HepG2 (cell line): ENCODE data around the gene ANKRD1. TPM values are rescaled to one million over a fixed set of nuclear protein-coding genes. Genes with fewer than 3 reads are reported as not detected.
A peak's percentile ranks its signal among the peaks of the same experiment; 100 is the strongest.

Experiments
- CBX2 ChIP-seq, 2 experiments: fragments of 200-600 bp in 1 of 2; sonication (generic); formaldehyde crosslinking in 1 of 2; IDR thresholded peaks; 2 replicates each; pipeline versions ENCODE4 v1.7.0 to v1.8.1; 2018 to 2022; ENCODE audit warnings: low read depth in 2 of 2, low read length in 1 of 2, mild to moderate bottlenecking in 1 of 2, missing genetic modification reagents in 1 of 2
- DR1 ChIP-seq: sonication (generic); formaldehyde crosslinking; IDR thresholded peaks from 2 replicates; pipeline ENCODE4 v1.8.0; 2021; ENCODE audit warnings: mild to moderate bottlenecking, missing genetic modification reagents, inconsistent platforms
- HDAC2 ChIP-seq: sonication (generic); formaldehyde crosslinking; IDR thresholded peaks from 2 replicates; pipeline ENCODE4 v1.4.0; 2020; ENCODE audit warnings: missing genetic modification reagents
- TSC22D2 ChIP-seq: sonication (generic); formaldehyde crosslinking; IDR thresholded peaks from 2 replicates; pipeline ENCODE4 v1.5.1; 2020; ENCODE audit warnings: missing genetic modification reagents, mild to moderate bottlenecking, borderline replicate concordance
- YEATS2 ChIP-seq: sonication (generic); formaldehyde crosslinking; IDR thresholded peaks from 2 replicates; pipeline ENCODE4 v1.4.0; 2020; ENCODE audit warnings: missing genetic modification reagents, borderline replicate concordance
- ZBTB3 ChIP-seq: sonication (generic); formaldehyde crosslinking; IDR thresholded peaks from 2 replicates; pipeline ENCODE4 v1.4.0; 2020; ENCODE audit warnings: low read depth, mild to moderate bottlenecking, moderate library complexity, missing genetic modification reagents, borderline replicate concordance
- ZNF121 ChIP-seq: sonication (generic); formaldehyde crosslinking; IDR thresholded peaks from 2 replicates; pipeline ENCODE4 v1.5.0; 2020; ENCODE audit warnings: mild to moderate bottlenecking, missing genetic modification reagents
- ZNF296 ChIP-seq: sonication (generic); formaldehyde crosslinking; conservative IDR thresholded peaks from 2 replicates; pipeline ENCODE4 v1.5.0; 2020; ENCODE audit warnings: mild to moderate bottlenecking, missing genetic modification reagents
- ZNF672 ChIP-seq: sonication (generic); formaldehyde crosslinking; IDR thresholded peaks from 2 replicates; pipeline ENCODE4 v1.8.1; 2022; ENCODE audit warnings: missing genetic modification reagents
- polyA plus RNA-seq, 8 experiments: library from polyadenylated mRNA; depleted of rRNA in 3 of 8; stranded (reverse) in 7 of 8; unstranded in 1 of 8; fragments of >200 nt; fragmentation: Illumina TruSeq in 4 of 8; extraction: Trizol in 4 of 8; gene quantifications; 2 replicates each; pipeline versions ENCODE4 v1.2.1 to v1.2.3, GENCODE V29; 2011 to 2016; ENCODE audit warnings: low read depth in 4 of 8, missing spikeins in 1 of 8, mixed read lengths in 1 of 8; ENCODE audit not compliant: insufficient read depth in 1 of 8
- total RNA-seq, 5 experiments: library from RNA; depleted of rRNA; stranded (reverse); fragments of >200 nt; fragmentation: Illumina TruSeq; extraction: Trizol; gene quantifications; 2 replicates each; pipeline ENCODE4 v1.2.3, GENCODE V29; 2016; ENCODE audit warnings: low read depth in 1 of 5
- TF ChIP-seq, protein P1 (sequence below): sonication (generic); formaldehyde crosslinking; IDR thresholded peaks from 2 replicates; pipeline ENCODE4 v1.4.0; 2020; ENCODE audit warnings: missing genetic modification reagents
- TF ChIP-seq, protein P2 (sequence below): sonication (generic); formaldehyde crosslinking; IDR thresholded peaks from 2 replicates; pipeline ENCODE4 v1.4.0; 2020; ENCODE audit warnings: missing genetic modification reagents
- TF ChIP-seq, protein P3 (sequence below): sonication (generic); formaldehyde crosslinking; IDR thresholded peaks from 2 replicates; pipeline ENCODE4 v1.5.1; 2020; ENCODE audit warnings: mild to moderate bottlenecking, missing genetic modification reagents, borderline replicate concordance
- TF ChIP-seq, protein P4 (sequence below): sonication (generic); formaldehyde crosslinking; IDR thresholded peaks from 2 replicates; pipeline ENCODE4 v1.5.0; 2020; ENCODE audit warnings: missing genetic modification reagents

ANKRD1 gene
- total and polyA plus RNA-seq, 2 of the 13 experiments (the other 11 are each of a cell fraction or from before 2014, with no cell fraction given) = 19.4 to 41.8 TPM

DNA sequence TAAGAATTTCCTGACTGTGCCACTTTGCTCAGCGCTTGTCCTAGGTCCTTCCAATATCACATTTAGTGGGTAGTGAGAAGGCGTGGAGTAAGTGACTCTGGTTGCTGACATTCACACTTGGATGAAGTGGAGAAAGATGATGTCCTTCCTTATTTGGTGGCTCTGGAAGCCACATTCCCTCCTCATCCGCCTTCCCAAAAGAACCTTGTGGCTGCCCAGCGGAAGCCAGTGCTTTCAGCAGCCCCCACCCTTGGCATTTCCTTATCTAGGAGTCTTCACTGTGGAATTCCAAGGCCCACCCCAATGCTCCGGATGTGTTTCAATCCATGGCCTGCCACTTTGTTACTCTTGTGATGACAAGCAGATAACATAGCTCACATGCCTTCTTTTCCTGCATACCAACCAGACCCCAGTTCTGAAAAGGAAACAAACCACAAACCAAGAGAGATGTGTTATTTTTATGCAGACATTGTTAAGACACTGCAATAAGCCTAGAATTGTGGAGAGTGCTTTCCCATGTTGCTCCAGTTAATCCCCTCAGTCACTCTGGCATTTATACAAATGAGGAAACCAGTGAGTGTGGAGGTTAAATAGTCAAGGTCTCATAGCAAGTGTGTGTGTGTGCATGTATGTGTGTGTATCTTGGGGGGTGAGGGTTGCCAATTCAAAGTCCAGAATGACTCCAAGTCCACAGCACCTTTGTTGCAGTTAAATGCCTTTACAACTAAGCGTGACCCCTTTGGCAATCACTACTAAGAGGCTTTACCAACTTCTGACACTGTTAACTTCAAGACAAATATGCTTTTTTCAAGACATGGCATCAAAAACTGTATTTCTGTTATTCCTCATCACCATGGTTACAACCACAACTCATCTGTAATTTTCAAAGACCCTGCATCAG is 10.3 kb upstream of the ANKRD1 start (continued):
- TF ChIP-seq, protein P1, sequence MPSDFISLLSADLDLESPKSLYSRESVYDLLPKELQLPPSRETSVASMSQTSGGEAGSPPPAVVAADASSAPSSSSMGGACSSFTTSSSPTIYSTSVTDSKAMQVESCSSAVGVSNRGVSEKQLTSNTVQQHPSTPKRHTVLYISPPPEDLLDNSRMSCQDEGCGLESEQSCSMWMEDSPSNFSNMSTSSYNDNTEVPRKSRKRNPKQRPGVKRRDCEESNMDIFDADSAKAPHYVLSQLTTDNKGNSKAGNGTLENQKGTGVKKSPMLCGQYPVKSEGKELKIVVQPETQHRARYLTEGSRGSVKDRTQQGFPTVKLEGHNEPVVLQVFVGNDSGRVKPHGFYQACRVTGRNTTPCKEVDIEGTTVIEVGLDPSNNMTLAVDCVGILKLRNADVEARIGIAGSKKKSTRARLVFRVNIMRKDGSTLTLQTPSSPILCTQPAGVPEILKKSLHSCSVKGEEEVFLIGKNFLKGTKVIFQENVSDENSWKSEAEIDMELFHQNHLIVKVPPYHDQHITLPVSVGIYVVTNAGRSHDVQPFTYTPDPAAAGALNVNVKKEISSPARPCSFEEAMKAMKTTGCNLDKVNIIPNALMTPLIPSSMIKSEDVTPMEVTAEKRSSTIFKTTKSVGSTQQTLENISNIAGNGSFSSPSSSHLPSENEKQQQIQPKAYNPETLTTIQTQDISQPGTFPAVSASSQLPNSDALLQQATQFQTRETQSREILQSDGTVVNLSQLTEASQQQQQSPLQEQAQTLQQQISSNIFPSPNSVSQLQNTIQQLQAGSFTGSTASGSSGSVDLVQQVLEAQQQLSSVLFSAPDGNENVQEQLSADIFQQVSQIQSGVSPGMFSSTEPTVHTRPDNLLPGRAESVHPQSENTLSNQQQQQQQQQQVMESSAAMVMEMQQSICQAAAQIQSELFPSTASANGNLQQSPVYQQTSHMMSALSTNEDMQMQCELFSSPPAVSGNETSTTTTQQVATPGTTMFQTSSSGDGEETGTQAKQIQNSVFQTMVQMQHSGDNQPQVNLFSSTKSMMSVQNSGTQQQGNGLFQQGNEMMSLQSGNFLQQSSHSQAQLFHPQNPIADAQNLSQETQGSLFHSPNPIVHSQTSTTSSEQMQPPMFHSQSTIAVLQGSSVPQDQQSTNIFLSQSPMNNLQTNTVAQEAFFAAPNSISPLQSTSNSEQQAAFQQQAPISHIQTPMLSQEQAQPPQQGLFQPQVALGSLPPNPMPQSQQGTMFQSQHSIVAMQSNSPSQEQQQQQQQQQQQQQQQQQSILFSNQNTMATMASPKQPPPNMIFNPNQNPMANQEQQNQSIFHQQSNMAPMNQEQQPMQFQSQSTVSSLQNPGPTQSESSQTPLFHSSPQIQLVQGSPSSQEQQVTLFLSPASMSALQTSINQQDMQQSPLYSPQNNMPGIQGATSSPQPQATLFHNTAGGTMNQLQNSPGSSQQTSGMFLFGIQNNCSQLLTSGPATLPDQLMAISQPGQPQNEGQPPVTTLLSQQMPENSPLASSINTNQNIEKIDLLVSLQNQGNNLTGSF = no peak
- TF ChIP-seq, protein P2, sequence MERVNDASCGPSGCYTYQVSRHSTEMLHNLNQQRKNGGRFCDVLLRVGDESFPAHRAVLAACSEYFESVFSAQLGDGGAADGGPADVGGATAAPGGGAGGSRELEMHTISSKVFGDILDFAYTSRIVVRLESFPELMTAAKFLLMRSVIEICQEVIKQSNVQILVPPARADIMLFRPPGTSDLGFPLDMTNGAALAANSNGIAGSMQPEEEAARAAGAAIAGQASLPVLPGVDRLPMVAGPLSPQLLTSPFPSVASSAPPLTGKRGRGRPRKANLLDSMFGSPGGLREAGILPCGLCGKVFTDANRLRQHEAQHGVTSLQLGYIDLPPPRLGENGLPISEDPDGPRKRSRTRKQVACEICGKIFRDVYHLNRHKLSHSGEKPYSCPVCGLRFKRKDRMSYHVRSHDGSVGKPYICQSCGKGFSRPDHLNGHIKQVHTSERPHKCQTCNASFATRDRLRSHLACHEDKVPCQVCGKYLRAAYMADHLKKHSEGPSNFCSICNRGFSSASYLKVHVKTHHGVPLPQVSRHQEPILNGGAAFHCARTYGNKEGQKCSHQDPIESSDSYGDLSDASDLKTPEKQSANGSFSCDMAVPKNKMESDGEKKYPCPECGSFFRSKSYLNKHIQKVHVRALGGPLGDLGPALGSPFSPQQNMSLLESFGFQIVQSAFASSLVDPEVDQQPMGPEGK (CRISPR knock-in tag) = peak; percentile 73
- TF ChIP-seq, protein P3, sequence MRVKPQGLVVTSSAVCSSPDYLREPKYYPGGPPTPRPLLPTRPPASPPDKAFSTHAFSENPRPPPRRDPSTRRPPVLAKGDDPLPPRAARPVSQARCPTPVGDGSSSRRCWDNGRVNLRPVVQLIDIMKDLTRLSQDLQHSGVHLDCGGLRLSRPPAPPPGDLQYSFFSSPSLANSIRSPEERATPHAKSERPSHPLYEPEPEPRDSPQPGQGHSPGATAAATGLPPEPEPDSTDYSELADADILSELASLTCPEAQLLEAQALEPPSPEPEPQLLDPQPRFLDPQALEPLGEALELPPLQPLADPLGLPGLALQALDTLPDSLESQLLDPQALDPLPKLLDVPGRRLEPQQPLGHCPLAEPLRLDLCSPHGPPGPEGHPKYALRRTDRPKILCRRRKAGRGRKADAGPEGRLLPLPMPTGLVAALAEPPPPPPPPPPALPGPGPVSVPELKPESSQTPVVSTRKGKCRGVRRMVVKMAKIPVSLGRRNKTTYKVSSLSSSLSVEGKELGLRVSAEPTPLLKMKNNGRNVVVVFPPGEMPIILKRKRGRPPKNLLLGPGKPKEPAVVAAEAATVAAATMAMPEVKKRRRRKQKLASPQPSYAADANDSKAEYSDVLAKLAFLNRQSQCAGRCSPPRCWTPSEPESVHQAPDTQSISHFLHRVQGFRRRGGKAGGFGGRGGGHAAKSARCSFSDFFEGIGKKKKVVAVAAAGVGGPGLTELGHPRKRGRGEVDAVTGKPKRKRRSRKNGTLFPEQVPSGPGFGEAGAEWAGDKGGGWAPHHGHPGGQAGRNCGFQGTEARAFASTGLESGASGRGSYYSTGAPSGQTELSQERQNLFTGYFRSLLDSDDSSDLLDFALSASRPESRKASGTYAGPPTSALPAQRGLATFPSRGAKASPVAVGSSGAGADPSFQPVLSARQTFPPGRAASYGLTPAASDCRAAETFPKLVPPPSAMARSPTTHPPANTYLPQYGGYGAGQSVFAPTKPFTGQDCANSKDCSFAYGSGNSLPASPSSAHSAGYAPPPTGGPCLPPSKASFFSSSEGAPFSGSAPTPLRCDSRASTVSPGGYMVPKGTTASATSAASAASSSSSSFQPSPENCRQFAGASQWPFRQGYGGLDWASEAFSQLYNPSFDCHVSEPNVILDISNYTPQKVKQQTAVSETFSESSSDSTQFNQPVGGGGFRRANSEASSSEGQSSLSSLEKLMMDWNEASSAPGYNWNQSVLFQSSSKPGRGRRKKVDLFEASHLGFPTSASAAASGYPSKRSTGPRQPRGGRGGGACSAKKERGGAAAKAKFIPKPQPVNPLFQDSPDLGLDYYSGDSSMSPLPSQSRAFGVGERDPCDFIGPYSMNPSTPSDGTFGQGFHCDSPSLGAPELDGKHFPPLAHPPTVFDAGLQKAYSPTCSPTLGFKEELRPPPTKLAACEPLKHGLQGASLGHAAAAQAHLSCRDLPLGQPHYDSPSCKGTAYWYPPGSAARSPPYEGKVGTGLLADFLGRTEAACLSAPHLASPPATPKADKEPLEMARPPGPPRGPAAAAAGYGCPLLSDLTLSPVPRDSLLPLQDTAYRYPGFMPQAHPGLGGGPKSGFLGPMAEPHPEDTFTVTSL (CRISPR knock-in tag) = peak; percentile 90; the same call in 1 of the 2 replicates
- TF ChIP-seq ZNF672 (CRISPR knock-in tag) (no peak), DR1 (CRISPR knock-in tag) (no peak), ZNF121 (CRISPR knock-in tag) (no peak), YEATS2 (peak; percentile 45; the same call in 1 of the 2 replicates), ZNF296 (CRISPR knock-in tag) (no peak), ZBTB3 (no peak), CBX2 (IDR thresholded peaks at IDR 0.05; ENCODE audit: low read depth, low read length) (no peak), CBX2 (CRISPR knock-in tag; IDR thresholded peaks at IDR 0.05; ENCODE audit: low read depth) (no peak), TSC22D2 (CRISPR knock-in tag) (no peak), HDAC2 (CRISPR knock-in tag) (peak; percentile 79)
- TF ChIP-seq, protein P4, sequence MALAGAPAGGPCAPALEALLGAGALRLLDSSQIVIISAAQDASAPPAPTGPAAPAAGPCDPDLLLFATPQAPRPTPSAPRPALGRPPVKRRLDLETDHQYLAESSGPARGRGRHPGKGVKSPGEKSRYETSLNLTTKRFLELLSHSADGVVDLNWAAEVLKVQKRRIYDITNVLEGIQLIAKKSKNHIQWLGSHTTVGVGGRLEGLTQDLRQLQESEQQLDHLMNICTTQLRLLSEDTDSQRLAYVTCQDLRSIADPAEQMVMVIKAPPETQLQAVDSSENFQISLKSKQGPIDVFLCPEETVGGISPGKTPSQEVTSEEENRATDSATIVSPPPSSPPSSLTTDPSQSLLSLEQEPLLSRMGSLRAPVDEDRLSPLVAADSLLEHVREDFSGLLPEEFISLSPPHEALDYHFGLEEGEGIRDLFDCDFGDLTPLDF (CRISPR knock-in tag) = no peak
